AML-193 (cell line): ENCODE measurements around the gene DIP2B.
"Not testable (repeated sequence)": the region's sequence is repeated elsewhere in the genome, so short reads cannot be mapped to it uniquely, and the experiment has no call there.

Source experiments
- DNase-seq, 2 experiments: peaks; one replicate each; lab custom pipeline; 2025; lab: John Stamatoyannopoulos, UW

The DIP2B gene

GRCh38 chr12:50728417-50728816, 223.6 kb downstream of the DIP2B start:
- DNase-seq, result no peak

- no peak for DNase-seq
Measured at GRCh38 chr12:50728841-50729240, 224.1 kb downstream of the DIP2B start.

GRCh38 chr12:50732591-50732990, 227.8 kb downstream of the DIP2B start:
- no peak for DNase-seq

- DNase-seq, result no peak
Measured at GRCh38 chr12:50733706-50734105, 228.9 kb downstream of the DIP2B start.

GRCh38 chr12:50734409-50735263, 229.9 kb downstream of the DIP2B start:
- DNase-seq, result peak in 1 of 2 experiments; percentile 26

GRCh38 chr12:50739611-50740010, 234.8 kb downstream of the DIP2B start:
- no peak for DNase-seq

GRCh38 chr12:50740307-50740706, 235.5 kb downstream of the DIP2B start:
- no peak for DNase-seq

- no peak for DNase-seq
Measured at GRCh38 chr12:50742776-50743175, 238.0 kb downstream of the DIP2B start.

- DNase-seq, result peak; percentile 70 to 77
Measured at GRCh38 chr12:50745861-50746260, 241.1 kb downstream of the DIP2B start.

GRCh38 chr12:50746431-50746830, 241.6 kb downstream of the DIP2B start:
- DNase-seq, result no peak

GRCh38 chr12:50747817-50748216, 243.0 kb downstream of the DIP2B start:
- DNase-seq, result no peak

- DNase-seq, result no peak
Measured at GRCh38 chr12:50749459-50749882, 244.7 kb downstream of the DIP2B start.

- no peak for DNase-seq
Measured at GRCh38 chr12:50750366-50750765, 245.6 kb downstream of the DIP2B start.

- no peak for DNase-seq
Measured at GRCh38 chr12:50751948-50752721, 247.3 kb downstream of the DIP2B start.

GRCh38 chr12:50753232-50753769, 248.5 kb downstream of the DIP2B start:
- no peak for DNase-seq

- DNase-seq, result peak; percentile 84 to 88
Measured at GRCh38 chr12:50763639-50764285, 259.0 kb downstream of the DIP2B start, which contains the start of gene ATF1. Gene ATF1, plus strand, starts transcription at chr12:50764101. Its CDS starts 16,045 bp downstream, at chr12:50780146.

- DNase-seq, result peak; percentile 15 to 16
Measured at GRCh38 chr12:50764286-50765094, 259.7 kb downstream of the DIP2B start.

GRCh38 chr12:50765095-50765911, 260.5 kb downstream of the DIP2B start:
- DNase-seq, result peak; percentile 42 to 58

- DNase-seq, result no peak
Measured at GRCh38 chr12:50768391-50768790, 263.6 kb downstream of the DIP2B start.

GRCh38 chr12:50768813-50769212, 264.0 kb downstream of the DIP2B start:
- not testable (repeated sequence) for DNase-seq
